Thyroid gland (tissue), 4 donors: ENCODE measurements around the gene SNX3. TPM values are rescaled to one million over a fixed set of nuclear protein-coding genes. Genes with fewer than 3 reads are reported as not detected.
"Not testable (repeated sequence)": the region's sequence is repeated elsewhere in the genome, so short reads cannot be mapped to it uniquely, and the experiment has no call there.

ENCODE experiments used
- DNase-seq, 2 donors: peaks; one replicate each; pipeline ENCODE4 v3.0.0-alpha.2; 2019
- H3K27ac ChIP-seq, 3 donors: fragments of 200-600 bp; sonication (generic); 1 replicate in 2 of 3; 2 replicates in 1 of 3; pipeline ENCODE4 v1.5.1; 2016 to 2019; ENCODE audit warnings: mild to moderate bottlenecking in 1 of 3, moderate library complexity in 1 of 3
- H3K27me3 ChIP-seq: fragments of 200-600 bp; sonication (generic); one replicate; pipeline ENCODE4 v1.5.1; 2019
- H3K36me3 ChIP-seq, 2 donors: fragments of 200-600 bp; sonication (generic); one replicate each; pipeline ENCODE4 v1.5.1; 2016 to 2019
- H3K4me1 ChIP-seq, 2 donors: fragments of 200-600 bp; sonication (generic); one replicate each; pipeline ENCODE4 v1.5.1; 2017 to 2019
- H3K4me3 ChIP-seq, 3 donors: fragments of 200-600 bp; sonication (generic); replicated peaks in 1 of 3; 1 replicate in 2 of 3; 2 replicates in 1 of 3; pipeline ENCODE4 v1.5.1; 2016; ENCODE audit warnings: mild to moderate bottlenecking in 1 of 3
- H3K9me3 ChIP-seq: fragments of 200-600 bp; sonication (generic); one replicate; pipeline ENCODE4 v1.5.1; 2017
- CTCF ChIP-seq, 6 experiments: fragments of 200-600 bp in 3 of 6; fragments of 450-650 bp in 3 of 6; sonication (generic) in 3 of 6; IDR thresholded peaks; one replicate each; pipeline ENCODE4 v1.5.1; 2016 to 2019; ENCODE audit warnings: antibody characterized with exemption in 6 of 6, mild to moderate bottlenecking in 2 of 6, inconsistent platforms in 1 of 6, moderate library complexity in 1 of 6
- POLR2A ChIP-seq, 2 donors: fragments of 450-650 bp; IDR thresholded peaks; one replicate each; pipeline ENCODE4 v1.6.1; 2017; ENCODE audit warnings: antibody characterized with exemption in 2 of 2, mild to moderate bottlenecking in 2 of 2, moderate library complexity in 1 of 2
- WGBS, 2 donors: methylation state at CpG; one replicate each; pipeline ENCODE4 v1.1.5; 2017; 5-methylcytosine and 5-hydroxymethylcytosine counted together
- intact Hi-C: fragments of 100-400 bp; cut with DNase I; formaldehyde crosslinking; loops from one replicate; pipeline ENCODE4 v1.15.1; 2023
- total RNA-seq, 4 donors: library from RNA; depleted of rRNA; stranded (reverse); fragments of >200 nt; gene quantifications; one replicate each; pipeline ENCODE4 v1.2.3, GENCODE V29; 2016

Gene SNX3
- 100 to 1,000 TPM in 3 of 4 donors, 10 to 100 TPM in 1; 97.5 to 208 (median 132) TPM for total RNA-seq

- H3K4me1 ChIP-seq, result peaks cover 13 to 22% of the 10 kb centered on the region in 2 donors
- intact Hi-C loops, result no loop called here
- peak in 1 of 2 donors; percentile 93 for TF ChIP-seq POLR2A (IDR thresholded peaks at IDR 0.05)
- peak in 1 of 6 experiments; percentile 18 for TF ChIP-seq CTCF (IDR thresholded peaks at IDR 0.05)
- no peaks in the 10 kb centered on the region for H3K27me3 ChIP-seq
- H3K36me3 ChIP-seq, result no peaks in the 10 kb centered on the region
- WGBS, 2 donors, result 0 to 1% methylated on average over 28 to 44 of the region's 83 CpGs
- peak within 1 kb of the TSS; percentile 86 to 99 (median 95) for H3K4me3 ChIP-seq
- H3K27ac ChIP-seq, result peak within 1 kb of the TSS; percentile 95 to 99 (median 98)
- H3K9me3 ChIP-seq, result no peaks in the 10 kb centered on the region
- DNase-seq, result peak; percentile 98 to 99
Measured at GRCh38 chr6:108260809-108261569, at the start of gene SNX3. TSS of gene SNX3 (minus strand) at chr6:108261040. CDS start at chr6:108260921, 119 bp downstream.

- Histone ChIP-seq H3K27ac (no peak overlapping the region), H3K27me3 (no peaks in the 10 kb centered on the region), H3K36me3 (no peaks in the 10 kb centered on the region), H3K4me3 (no peak overlapping the region), H3K4me1 (no peaks in the 10 kb centered on the region), H3K9me3 (no peaks in the 10 kb centered on the region)
- 92 to 95% methylated on average over 5 of the region's 5 CpGs for WGBS, 2 donors
- TF ChIP-seq CTCF (IDR thresholded peaks at IDR 0.05) (no peak), POLR2A (IDR thresholded peaks at IDR 0.05) (no peak)
- intact Hi-C loops, result no loop called here
- DNase-seq, result no peak
Measured at GRCh38 chr6:108309844-108310243, 49.0 kb upstream of the SNX3 start.

GRCh38 chr6:108308641-108309040 lies 47.8 kb upstream of the SNX3 start:
- 85% methylated on average over 4 of the region's 4 CpGs for WGBS, 2 donors
- intact Hi-C loops, H3K4me1 ChIP-seq, H3K9me3 ChIP-seq, DNase-seq, H3K27ac ChIP-seq, H3K36me3 ChIP-seq, H3K27me3 ChIP-seq, H3K4me3 ChIP-seq: not testable (repeated sequence)

GRCh38 chr6:108304646-108305045 lies 43.8 kb upstream of the SNX3 start:
- intact Hi-C loops, result no loop called here
- 98% methylated on average over 2 of the region's 2 CpGs for WGBS, 2 donors
- no peaks in the 10 kb centered on the region for H3K27me3 ChIP-seq
- no peak for DNase-seq
- no peak overlapping the region for H3K27ac ChIP-seq
- no peaks in the 10 kb centered on the region for H3K36me3 ChIP-seq
- TF ChIP-seq POLR2A (IDR thresholded peaks at IDR 0.05), result no peak
- no peak overlapping the region for H3K4me3 ChIP-seq
- H3K4me1 ChIP-seq, result no peaks in the 10 kb centered on the region
- no peaks in the 10 kb centered on the region for H3K9me3 ChIP-seq

- Histone ChIP-seq H3K27ac (no peak overlapping the region), H3K36me3 (no peaks in the 10 kb centered on the region), H3K4me3 (no peak overlapping the region), H3K9me3 (no peaks in the 10 kb centered on the region), H3K4me1 (no peaks in the 10 kb centered on the region), H3K27me3 (no peaks in the 10 kb centered on the region)
- no peak for TF ChIP-seq POLR2A (IDR thresholded peaks at IDR 0.05)
- TF ChIP-seq CTCF (IDR thresholded peaks at IDR 0.05), result no peak
- intact Hi-C loops, result no loop called here
- 97% methylated on average over 5 of the region's 5 CpGs for WGBS, 2 donors
- DNase-seq, result no peak
Measured at GRCh38 chr6:108302386-108302785, 41.5 kb upstream of the SNX3 start.

GRCh38 chr6:108295676-108296075 lies 34.8 kb upstream of the SNX3 start:
- H3K9me3 ChIP-seq, result no peaks in the 10 kb centered on the region
- intact Hi-C loops, result no loop called here
- peak overlapping the region; percentile 38 to 84 (median 62) for H3K4me3 ChIP-seq
- H3K27me3 ChIP-seq, result no peaks in the 10 kb centered on the region
- no peaks in the 10 kb centered on the region for H3K36me3 ChIP-seq
- peak overlapping the region in 1 of 3 donors; percentile 95 for H3K27ac ChIP-seq
- 64 to 68% methylated on average over 7 of the region's 7 CpGs for WGBS, 2 donors
- TF ChIP-seq CTCF (IDR thresholded peaks at IDR 0.05) (no peak), POLR2A (IDR thresholded peaks at IDR 0.05) (no peak)
- DNase-seq, result no peak
- peaks cover 4 to 11% of the 10 kb centered on the region in 2 donors for H3K4me1 ChIP-seq
